Neural crest cell (in vitro differentiated cells): Measurements from ENCODE around the gene EVC2. TPM values are rescaled to one million over a fixed set of nuclear protein-coding genes. Genes with fewer than 3 reads are reported as not detected.
A peak's percentile ranks its signal among the peaks of the same experiment; 100 is the strongest.

Source experiments
- DNase-seq: peaks from one replicate; pipeline ENCODE4 v3.0.0; 2021; ENCODE audit warnings: low read depth, mixed read lengths, low spot score
- H3K27ac Mint-ChIP-seq: one replicate; pipeline ENCODE4 v1.8.0; 2021; ENCODE audit warnings: mild to moderate bottlenecking, mixed read lengths; ENCODE audit not compliant: unreplicated experiment
- H3K27me3 Mint-ChIP-seq: 2 replicates; pipeline ENCODE4 v1.8.0; 2021; ENCODE audit warnings: low read depth, mild to moderate bottlenecking, mixed read lengths
- H3K36me3 Mint-ChIP-seq: 2 replicates; pipeline ENCODE4 v1.8.0; 2021; ENCODE audit warnings: low read depth, mild to moderate bottlenecking, mixed read lengths
- H3K4me1 Mint-ChIP-seq: 2 replicates; pipeline ENCODE4 v1.8.0; 2021; ENCODE audit warnings: mixed read lengths
- H3K4me3 Mint-ChIP-seq: one replicate; pipeline ENCODE4 v1.8.0; 2021; ENCODE audit warnings: mild to moderate bottlenecking, mixed read lengths
- H3K9me3 Mint-ChIP-seq: 2 replicates; pipeline ENCODE4 v1.8.0; 2021; ENCODE audit warnings: mixed read lengths
- total RNA-seq: library from RNA; stranded (reverse); gene quantifications from 2 replicates; pipeline ENCODE4 v1.2.1, GENCODE V29; 2021
- TF ChIP-seq, protein P1 (sequence below): fragments of 200-600 bp; sonication (generic); conservative IDR thresholded peaks from 2 replicates; pipeline ENCODE4 v1.5.0; 2021; ENCODE audit warnings: antibody characterized with exemption, mild to moderate bottlenecking

EVC2 gene
- total RNA-seq, 1 donor from 2014 or later = 7.2 TPM

DNA sequence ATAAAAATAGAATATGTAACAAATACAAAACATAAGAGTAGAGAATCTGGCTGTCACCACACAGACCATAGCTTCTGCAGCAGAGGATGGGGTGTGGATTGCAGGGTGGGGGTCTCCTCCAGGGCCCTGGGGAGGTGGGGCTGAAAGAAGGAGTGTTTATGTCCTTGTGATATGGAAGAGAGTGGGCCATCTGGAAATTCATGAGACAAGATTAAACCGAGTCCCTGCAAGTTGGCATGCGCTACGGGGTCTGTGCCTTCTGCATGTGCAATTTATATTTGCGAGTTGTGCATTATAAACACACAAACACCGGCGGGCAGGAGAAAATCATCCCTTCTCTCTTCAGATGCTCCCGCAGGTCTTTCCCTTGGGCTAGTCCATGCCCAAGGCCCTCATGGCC, 145.9 kb downstream of the EVC2 start:
- Mint-ChIP-seq H3K4me3 (no peak overlapping the region), H3K36me3 (peaks cover 23% of the 10 kb centered on the region)
- TF ChIP-seq, protein P1, sequence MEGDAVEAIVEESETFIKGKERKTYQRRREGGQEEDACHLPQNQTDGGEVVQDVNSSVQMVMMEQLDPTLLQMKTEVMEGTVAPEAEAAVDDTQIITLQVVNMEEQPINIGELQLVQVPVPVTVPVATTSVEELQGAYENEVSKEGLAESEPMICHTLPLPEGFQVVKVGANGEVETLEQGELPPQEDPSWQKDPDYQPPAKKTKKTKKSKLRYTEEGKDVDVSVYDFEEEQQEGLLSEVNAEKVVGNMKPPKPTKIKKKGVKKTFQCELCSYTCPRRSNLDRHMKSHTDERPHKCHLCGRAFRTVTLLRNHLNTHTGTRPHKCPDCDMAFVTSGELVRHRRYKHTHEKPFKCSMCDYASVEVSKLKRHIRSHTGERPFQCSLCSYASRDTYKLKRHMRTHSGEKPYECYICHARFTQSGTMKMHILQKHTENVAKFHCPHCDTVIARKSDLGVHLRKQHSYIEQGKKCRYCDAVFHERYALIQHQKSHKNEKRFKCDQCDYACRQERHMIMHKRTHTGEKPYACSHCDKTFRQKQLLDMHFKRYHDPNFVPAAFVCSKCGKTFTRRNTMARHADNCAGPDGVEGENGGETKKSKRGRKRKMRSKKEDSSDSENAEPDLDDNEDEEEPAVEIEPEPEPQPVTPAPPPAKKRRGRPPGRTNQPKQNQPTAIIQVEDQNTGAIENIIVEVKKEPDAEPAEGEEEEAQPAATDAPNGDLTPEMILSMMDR = no peak

DNA sequence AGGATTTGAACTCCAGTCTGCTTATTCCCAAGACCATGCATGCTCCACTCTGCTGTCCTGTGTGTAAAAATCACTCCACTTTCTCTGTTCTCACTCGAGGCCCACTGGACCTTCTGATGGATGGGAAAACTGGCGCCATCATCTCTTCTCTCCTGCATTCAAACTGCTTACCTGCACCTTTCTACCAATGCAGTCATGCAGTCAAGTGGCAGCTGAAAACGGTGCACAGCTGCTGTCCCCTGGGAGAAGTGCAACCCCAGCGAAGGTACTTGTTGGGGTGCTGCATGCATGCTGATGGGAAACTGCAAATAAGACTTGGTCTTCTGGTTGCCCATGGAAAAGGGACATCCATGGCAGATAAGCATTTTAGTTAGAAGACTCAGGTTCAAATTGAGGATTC, 147.1 kb downstream of the EVC2 start:
- H3K27ac Mint-ChIP-seq = no peak overlapping the region

More for the DNA sequence above, 145.9 kb downstream of the EVC2 start:
- no peak overlapping the region for H3K27ac Mint-ChIP-seq
- peaks cover 16% of the 10 kb centered on the region for H3K4me1 Mint-ChIP-seq
- no peak for DNase-seq
- no peaks in the 10 kb centered on the region for H3K27me3 Mint-ChIP-seq
- peaks cover 4% of the 10 kb centered on the region for H3K9me3 Mint-ChIP-seq

DNA sequence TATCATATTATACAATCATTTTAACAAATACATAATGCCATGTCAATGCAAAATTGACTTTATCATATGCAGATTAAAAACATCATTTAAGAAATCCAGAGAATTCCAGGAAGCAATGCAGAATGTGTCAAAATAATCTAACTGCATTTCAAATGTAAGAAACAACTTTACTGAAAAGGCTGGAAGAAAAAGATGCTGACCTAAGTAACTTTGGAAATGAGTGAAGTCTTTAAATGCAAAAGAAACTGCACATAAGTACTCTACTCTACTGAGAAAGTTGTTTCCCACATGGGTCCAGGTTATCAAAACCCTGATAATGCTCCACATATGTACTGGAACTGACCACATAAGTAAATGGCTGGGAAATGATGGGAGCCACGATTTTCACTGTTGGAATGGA, 149.9 kb downstream of the EVC2 start:
- no peak for DNase-seq
- Mint-ChIP-seq H3K4me3 (no peak overlapping the region), H3K4me1 (no peaks in the 10 kb centered on the region), H3K27me3 (no peaks in the 10 kb centered on the region), H3K36me3 (peaks cover 26% of the 10 kb centered on the region), H3K27ac (no peak overlapping the region), H3K9me3 (peaks cover 4% of the 10 kb centered on the region)
- TF ChIP-seq, protein P1 = no peak

More for the DNA sequence above, 147.1 kb downstream of the EVC2 start:
- Mint-ChIP-seq H3K27me3 (no peaks in the 10 kb centered on the region), H3K36me3 (peaks cover 23% of the 10 kb centered on the region), H3K4me3 (no peak overlapping the region), H3K4me1 (peaks cover 10% of the 10 kb centered on the region), H3K9me3 (peaks cover 4% of the 10 kb centered on the region)
- DNase-seq = no peak
- TF ChIP-seq, protein P1 = no peak

DNA sequence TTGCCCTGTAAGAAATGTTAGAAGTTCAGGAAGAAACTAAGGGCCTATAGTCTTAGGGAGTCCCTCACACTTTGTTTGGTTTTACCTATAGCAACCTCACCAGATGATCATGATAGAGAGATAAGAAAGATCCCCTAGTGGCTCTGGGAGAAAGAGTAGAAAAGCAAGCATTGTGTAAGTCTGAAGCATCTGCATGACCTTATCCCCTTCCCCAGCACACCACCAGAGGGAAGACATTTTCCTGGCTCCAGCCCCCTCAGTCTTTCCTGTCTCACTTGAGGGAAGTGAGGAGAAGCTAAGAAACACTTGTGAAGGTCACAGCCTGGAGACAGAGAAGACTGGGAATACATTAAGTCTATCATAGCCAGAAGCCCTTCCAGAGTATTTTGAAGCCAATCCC, 154.0 kb downstream of the EVC2 start:
- H3K4me3 Mint-ChIP-seq = no peak overlapping the region
- H3K9me3 Mint-ChIP-seq = peaks cover 20% of the 10 kb centered on the region
- H3K4me1 Mint-ChIP-seq = no peaks in the 10 kb centered on the region
- peaks cover 36% of the 10 kb centered on the region for H3K36me3 Mint-ChIP-seq
- no peaks in the 10 kb centered on the region for H3K27me3 Mint-ChIP-seq
- no peak overlapping the region for H3K27ac Mint-ChIP-seq
- TF ChIP-seq, protein P1 = peak; percentile 26
- DNase-seq = no peak

DNA sequence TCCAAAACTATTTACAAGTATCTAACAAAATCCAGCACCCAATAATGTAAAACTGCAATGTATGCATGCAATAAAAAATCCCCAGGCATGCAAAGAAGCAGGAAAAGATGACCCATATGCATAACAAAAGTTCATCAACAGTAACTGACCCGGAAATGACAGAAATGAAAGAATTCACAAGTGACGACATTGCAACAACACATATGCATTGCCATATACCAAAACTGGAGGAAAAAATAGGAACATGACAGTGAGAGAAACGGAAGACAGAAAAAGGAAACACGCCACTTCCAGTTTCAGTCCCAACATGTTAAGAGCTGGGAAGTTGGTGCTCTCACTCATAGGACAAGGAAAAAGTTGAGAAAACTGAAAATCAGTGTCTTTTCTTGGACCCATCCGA, 154.6 kb downstream of the EVC2 start:
- no peak overlapping the region for H3K4me3 Mint-ChIP-seq
- no peak for DNase-seq
- TF ChIP-seq, protein P1 = no peak
- no peaks in the 10 kb centered on the region for H3K4me1 Mint-ChIP-seq
- no peaks in the 10 kb centered on the region for H3K27me3 Mint-ChIP-seq
- peaks cover 22% of the 10 kb centered on the region for H3K9me3 Mint-ChIP-seq
- H3K36me3 Mint-ChIP-seq = peaks cover 39% of the 10 kb centered on the region
- H3K27ac Mint-ChIP-seq = no peak overlapping the region

- TF ChIP-seq, protein P1 = no peak
Measured at GRCh38 chr4:5552451-5552850, 155.9 kb downstream of the EVC2 start.

More at GRCh38 chr4:5552451-5552850, 155.9 kb downstream of the EVC2 start:
- Mint-ChIP-seq H3K36me3 (peaks cover 31% of the 10 kb centered on the region), H3K27me3 (no peaks in the 10 kb centered on the region), H3K4me1 (no peaks in the 10 kb centered on the region), H3K4me3 (no peak overlapping the region), H3K9me3 (peaks cover 18% of the 10 kb centered on the region), H3K27ac (no peak overlapping the region)
- no peak for DNase-seq
